Endometrial microvascular endothelial cells (primary cell): ENCODE data around the gene ALDH7A1. TPM values are rescaled to one million over a fixed set of nuclear protein-coding genes. Genes with fewer than 3 reads are reported as not detected.
"Not testable (repeated sequence)": the region's sequence is repeated elsewhere in the genome, so short reads cannot be mapped to it uniquely, and the experiment has no call there.

Experiments used
- in situ Hi-C: cut with HindIII; loops from 2 replicates; pipeline ENCODE4 v1.10.0; 2017; ENCODE audit warnings: low sequenced_read_pairs, low pct_unique_long_range_greater_than_20kb; ENCODE audit errors: inconsistent ontology term
- total RNA-seq: library from RNA; depleted of rRNA; stranded (reverse); fragments of >200 nt; gene quantifications from one replicate; pipeline ENCODE4 v1.2.3, GENCODE V29; 2015; ENCODE audit errors: inconsistent ontology term

ALDH7A1 gene
- total RNA-seq, 1 donor from 2014 or later, result 9.9 TPM

GRCh38 chr5:126599971-126600630, 5.1 kb upstream of the ALDH7A1 start:
- in situ Hi-C loops, result not testable (repeated sequence)

GRCh38 chr5:126599499-126599898, 4.5 kb upstream of the ALDH7A1 start:
- in situ Hi-C loops, result no loop called here

GRCh38 chr5:126597156-126597555, 2.1 kb upstream of the ALDH7A1 start:
- in situ Hi-C loops, result no loop called here

GRCh38 chr5:126595486-126596083, 566 bp upstream of the ALDH7A1 start:
- in situ Hi-C loops, result no loop called here

GRCh38 chr5:126591549-126591948, 3.5 kb downstream of the ALDH7A1 start:
- in situ Hi-C loops, result no loop called here

- in situ Hi-C loops, result no loop called here
Observed at GRCh38 chr5:126589536-126590297, 5.3 kb downstream of the ALDH7A1 start.

- in situ Hi-C loops, result no loop called here
Observed at GRCh38 chr5:126587551-126588390, 7.2 kb downstream of the ALDH7A1 start.

GRCh38 chr5:126583761-126584160, 11.3 kb downstream of the ALDH7A1 start:
- in situ Hi-C loops, result no loop called here

GRCh38 chr5:126579716-126580115, 15.3 kb downstream of the ALDH7A1 start:
- in situ Hi-C loops, result no loop called here

- in situ Hi-C loops, result no loop called here
Observed at GRCh38 chr5:126577415-126577814, 17.6 kb downstream of the ALDH7A1 start.

GRCh38 chr5:126576974-126577373, 18.0 kb downstream of the ALDH7A1 start:
- in situ Hi-C loops, result no loop called here

GRCh38 chr5:126575644-126576043, 19.4 kb downstream of the ALDH7A1 start:
- in situ Hi-C loops, result no loop called here

GRCh38 chr5:126568206-126568755, 26.7 kb downstream of the ALDH7A1 start:
- in situ Hi-C loops, result no loop called here

GRCh38 chr5:126562823-126563222, 32.2 kb downstream of the ALDH7A1 start:
- in situ Hi-C loops, result no loop called here

GRCh38 chr5:126561908-126562307, 33.1 kb downstream of the ALDH7A1 start:
- in situ Hi-C loops, result no loop called here

- in situ Hi-C loops, result not testable (repeated sequence)
Observed at GRCh38 chr5:126555101-126555500, 39.9 kb downstream of the ALDH7A1 start.

- in situ Hi-C loops, result no loop called here
Observed at GRCh38 chr5:126552614-126553013, 42.4 kb downstream of the ALDH7A1 start.

GRCh38 chr5:126544087-126544740, 50.8 kb downstream of the ALDH7A1 start:
- in situ Hi-C loops, result loop anchor here (25.0 kb wide), 1 partner anchor 182 kb away; no protein-coding TSS in a partner anchor
